Measurements from ENCODE around the gene FN1. TPM values are rescaled to one million over a fixed set of nuclear protein-coding genes. Genes with fewer than 3 reads are reported as not detected.
A peak's percentile ranks its signal among the peaks of the same experiment; 100 is the strongest.
"Not testable (repeated sequence)": the region's sequence is repeated elsewhere in the genome, so short reads cannot be mapped to it uniquely, and the experiment has no call there.

The FN1 gene
- total RNA-seq, 3 donors from 2014 or later = 3.0 to 4.6 (median 3.9) TPM

DNA sequence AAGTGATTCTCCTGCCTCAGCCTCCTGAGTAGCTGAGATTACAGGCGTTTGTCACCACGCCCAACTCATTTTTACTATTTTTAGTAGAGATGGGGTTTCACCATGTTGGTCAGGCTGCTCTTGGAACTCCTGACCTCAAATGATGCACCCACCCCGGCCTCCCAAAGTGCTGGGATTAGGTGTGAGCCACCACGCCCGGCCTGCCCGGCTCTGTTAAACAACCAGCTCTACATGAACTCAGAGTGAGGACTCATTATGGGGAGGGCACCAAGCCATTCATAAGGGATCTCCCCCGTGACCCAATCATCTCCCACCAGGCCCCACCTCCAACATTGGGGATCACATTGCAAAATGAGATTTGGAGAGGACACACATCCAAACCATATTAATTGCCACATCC lies 115.2 kb downstream of the FN1 start:
- Mint-ChIP-seq H3K36me3 (ENCODE audit: insufficient read depth) (peaks cover 44% of the 10 kb centered on the region), H3K4me1 (ENCODE audit: low read depth) (peaks cover 26% of the 10 kb centered on the region), H3K4me3 (no peak overlapping the region), H3K9me3 (no peaks in the 10 kb centered on the region), H3K27me3 (ENCODE audit: low read depth) (no peaks in the 10 kb centered on the region)
- ATAC-seq = no peak
- DNase-seq = no peak

GRCh38 chr2:215320102-215320501 lies 115.8 kb downstream of the FN1 start:
- Mint-ChIP-seq H3K27me3 (ENCODE audit: low read depth) (no peaks in the 10 kb centered on the region), H3K4me1 (ENCODE audit: low read depth) (peaks cover 26% of the 10 kb centered on the region)
- DNase-seq = no peak

GRCh38 chr2:215319500-215319899 lies 116.4 kb downstream of the FN1 start:
- no peak for DNase-seq
- H3K4me3 Mint-ChIP-seq = no peak overlapping the region
- no peaks in the 10 kb centered on the region for H3K27me3 Mint-ChIP-seq (ENCODE audit: low read depth)
- ATAC-seq = no peak
- peaks cover 29% of the 10 kb centered on the region for H3K4me1 Mint-ChIP-seq (ENCODE audit: low read depth)
- peaks cover 46% of the 10 kb centered on the region for H3K36me3 Mint-ChIP-seq (ENCODE audit: insufficient read depth)
- no peaks in the 10 kb centered on the region for H3K9me3 Mint-ChIP-seq

More at GRCh38 chr2:215320102-215320501, 115.8 kb downstream of the FN1 start:
- peaks cover 44% of the 10 kb centered on the region for H3K36me3 Mint-ChIP-seq (ENCODE audit: insufficient read depth)
- H3K4me3 Mint-ChIP-seq = no peak overlapping the region
- H3K9me3 Mint-ChIP-seq = no peaks in the 10 kb centered on the region
- no peak for ATAC-seq

GRCh38 chr2:215316336-215316735 lies 119.5 kb downstream of the FN1 start:
- H3K4me3 Mint-ChIP-seq = no peak overlapping the region
- H3K36me3 Mint-ChIP-seq (ENCODE audit: insufficient read depth) = peaks cover 48% of the 10 kb centered on the region
- no peak for DNase-seq
- H3K27me3 Mint-ChIP-seq (ENCODE audit: low read depth) = no peaks in the 10 kb centered on the region
- peaks cover 44% of the 10 kb centered on the region for H3K4me1 Mint-ChIP-seq (ENCODE audit: low read depth)
- ATAC-seq = no peak
- H3K9me3 Mint-ChIP-seq = no peaks in the 10 kb centered on the region

- no peaks in the 10 kb centered on the region for H3K27me3 Mint-ChIP-seq (ENCODE audit: low read depth)
- ATAC-seq = no peak
- H3K36me3 Mint-ChIP-seq (ENCODE audit: insufficient read depth) = peaks cover 41% of the 10 kb centered on the region
- H3K9me3 Mint-ChIP-seq = no peaks in the 10 kb centered on the region
- H3K4me3 Mint-ChIP-seq = no peak overlapping the region
- DNase-seq = no peak
- peaks cover 44% of the 10 kb centered on the region for H3K4me1 Mint-ChIP-seq (ENCODE audit: low read depth)
Measured at GRCh38 chr2:215315301-215315700, 120.6 kb downstream of the FN1 start.

DNA sequence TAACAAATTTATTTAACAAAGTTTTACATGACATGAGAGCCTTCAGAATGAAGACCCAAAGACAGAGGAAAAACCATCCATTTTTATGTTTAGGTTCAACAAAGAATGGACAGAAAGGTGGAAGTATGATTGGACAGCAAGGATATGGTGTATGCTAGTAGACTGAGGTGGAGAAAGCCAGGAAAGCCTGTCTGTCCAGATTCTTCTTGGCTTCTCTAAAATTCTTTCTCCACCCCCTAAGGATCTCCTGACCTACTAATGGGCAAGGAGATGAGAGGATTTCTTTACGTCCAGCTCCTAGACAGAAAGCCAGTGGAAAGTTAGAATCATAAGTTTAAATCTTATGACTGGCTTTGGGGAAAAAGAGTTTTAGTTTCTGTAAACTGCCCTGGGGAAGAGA lies 121.0 kb downstream of the FN1 start:
- Mint-ChIP-seq H3K4me1 (ENCODE audit: low read depth) (peaks cover 41% of the 10 kb centered on the region), H3K4me3 (no peak overlapping the region)

GRCh38 chr2:215313255-215313613 lies 122.6 kb downstream of the FN1 start:
- peaks cover 38% of the 10 kb centered on the region for H3K4me1 Mint-ChIP-seq (ENCODE audit: low read depth)
- H3K27me3 Mint-ChIP-seq (ENCODE audit: low read depth) = no peaks in the 10 kb centered on the region
- ATAC-seq = no peak
- peaks cover 33% of the 10 kb centered on the region for H3K36me3 Mint-ChIP-seq (ENCODE audit: insufficient read depth)
- H3K4me3 Mint-ChIP-seq = peak overlapping the region; percentile 96
- H3K9me3 Mint-ChIP-seq = no peaks in the 10 kb centered on the region
- DNase-seq = no peak

More for the DNA sequence above, 121.0 kb downstream of the FN1 start:
- H3K9me3 Mint-ChIP-seq = no peaks in the 10 kb centered on the region
- H3K36me3 Mint-ChIP-seq (ENCODE audit: insufficient read depth) = peaks cover 39% of the 10 kb centered on the region
- ATAC-seq (no peak), DNase-seq (no peak)
- H3K27me3 Mint-ChIP-seq (ENCODE audit: low read depth) = no peaks in the 10 kb centered on the region

- peaks cover 27% of the 10 kb centered on the region for H3K36me3 Mint-ChIP-seq (ENCODE audit: insufficient read depth)
- no peaks in the 10 kb centered on the region for H3K27me3 Mint-ChIP-seq (ENCODE audit: low read depth)
- DNase-seq = peak; percentile 88
- peak within 1 kb of the TSS; percentile 96 for H3K4me3 Mint-ChIP-seq
- no peaks in the 10 kb centered on the region for H3K9me3 Mint-ChIP-seq
- H3K4me1 Mint-ChIP-seq (ENCODE audit: low read depth) = peaks cover 36% of the 10 kb centered on the region
- peak; percentile 98 to 99 for ATAC-seq
Measured at GRCh38 chr2:215311625-215312396, 124.1 kb downstream of the FN1 start, which contains the start of gene ATIC. Gene ATIC (plus strand): TSS chr2:215312059. CDS start chr2:215312143, 84 bp downstream.

DNA sequence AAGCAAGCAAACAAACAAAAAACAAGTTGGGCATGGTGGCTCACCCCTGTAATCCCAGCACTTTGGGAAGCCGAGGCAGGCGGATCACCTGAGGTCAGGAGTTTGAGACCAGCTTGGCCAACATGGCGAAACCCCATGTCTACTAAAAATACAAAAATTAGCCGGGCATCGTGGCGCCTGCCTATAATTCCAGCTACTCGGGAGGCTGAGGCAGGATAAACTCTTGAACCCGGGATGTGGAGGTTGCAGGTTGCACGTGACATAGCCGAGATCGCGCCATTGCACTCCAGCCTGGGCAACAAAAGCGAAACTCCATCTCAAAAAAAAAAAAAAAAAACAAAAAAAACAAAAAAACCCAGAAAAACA lies 124.6 kb downstream of the FN1 start:
- H3K4me3 Mint-ChIP-seq = peak overlapping the region; percentile 88

More for the DNA sequence above, 124.6 kb downstream of the FN1 start:
- not testable (repeated sequence) for H3K27me3 Mint-ChIP-seq (ENCODE audit: low read depth); H3K9me3 Mint-ChIP-seq; ATAC-seq; DNase-seq
- peaks cover 25% of the 10 kb centered on the region for H3K36me3 Mint-ChIP-seq (ENCODE audit: insufficient read depth)
- peaks cover 33% of the 10 kb centered on the region for H3K4me1 Mint-ChIP-seq (ENCODE audit: low read depth)

Other genes with a start within 250 kb of the FN1 start
- 100 to 1,000 TPM; 289 to 356 (median 345) TPM for gene ATIC, start 124.0 kb downstream of the FN1 start, total RNA-seq